HFF-Myc (cell line): ENCODE data around the gene CCSER1.

Source experiments
- DNase-seq: peaks from one replicate; pipeline ENCODE4 v3.0.0-alpha.2; 2011; ENCODE audit warnings: low read depth; ENCODE audit errors: extremely low read depth
- H3K4me3 ChIP-seq: replicated peaks from 2 replicates; pipeline ENCODE4 v1.5.1; 2011; ENCODE audit warnings: low read depth, mild to moderate bottlenecking, control low read depth, low read length
- TF ChIP-seq, protein P1 (sequence below): IDR thresholded peaks from 2 replicates; pipeline ENCODE4 v1.5.1; 2012; ENCODE audit warnings: mild to moderate bottlenecking, low read depth, low read length, control low read depth; ENCODE audit errors: missing control alignments

Gene CCSER1

DNA sequence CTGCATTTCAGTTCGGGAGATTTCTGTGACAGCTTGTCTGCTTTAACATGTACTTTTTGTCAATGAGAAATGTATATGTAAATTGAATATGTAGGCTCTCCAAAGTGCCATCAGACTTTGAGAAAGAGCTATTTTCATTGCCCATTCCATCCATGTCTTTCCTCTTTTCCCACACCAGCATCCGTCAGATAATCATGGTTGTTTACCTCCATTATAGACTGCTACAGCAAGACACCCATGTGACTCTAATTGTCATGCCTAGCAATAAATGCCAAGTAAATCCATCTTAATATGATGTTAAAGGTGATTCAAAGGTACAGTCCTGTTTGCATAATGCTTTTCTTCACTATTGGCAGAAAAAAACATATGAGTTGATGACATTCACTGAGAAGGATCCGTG lies 1157.3 kb downstream of the CCSER1 start:
- DNase-seq, result no peak
- TF ChIP-seq, protein P1, sequence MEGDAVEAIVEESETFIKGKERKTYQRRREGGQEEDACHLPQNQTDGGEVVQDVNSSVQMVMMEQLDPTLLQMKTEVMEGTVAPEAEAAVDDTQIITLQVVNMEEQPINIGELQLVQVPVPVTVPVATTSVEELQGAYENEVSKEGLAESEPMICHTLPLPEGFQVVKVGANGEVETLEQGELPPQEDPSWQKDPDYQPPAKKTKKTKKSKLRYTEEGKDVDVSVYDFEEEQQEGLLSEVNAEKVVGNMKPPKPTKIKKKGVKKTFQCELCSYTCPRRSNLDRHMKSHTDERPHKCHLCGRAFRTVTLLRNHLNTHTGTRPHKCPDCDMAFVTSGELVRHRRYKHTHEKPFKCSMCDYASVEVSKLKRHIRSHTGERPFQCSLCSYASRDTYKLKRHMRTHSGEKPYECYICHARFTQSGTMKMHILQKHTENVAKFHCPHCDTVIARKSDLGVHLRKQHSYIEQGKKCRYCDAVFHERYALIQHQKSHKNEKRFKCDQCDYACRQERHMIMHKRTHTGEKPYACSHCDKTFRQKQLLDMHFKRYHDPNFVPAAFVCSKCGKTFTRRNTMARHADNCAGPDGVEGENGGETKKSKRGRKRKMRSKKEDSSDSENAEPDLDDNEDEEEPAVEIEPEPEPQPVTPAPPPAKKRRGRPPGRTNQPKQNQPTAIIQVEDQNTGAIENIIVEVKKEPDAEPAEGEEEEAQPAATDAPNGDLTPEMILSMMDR, result no peak
- H3K4me3 ChIP-seq, result no peak overlapping the region

DNA sequence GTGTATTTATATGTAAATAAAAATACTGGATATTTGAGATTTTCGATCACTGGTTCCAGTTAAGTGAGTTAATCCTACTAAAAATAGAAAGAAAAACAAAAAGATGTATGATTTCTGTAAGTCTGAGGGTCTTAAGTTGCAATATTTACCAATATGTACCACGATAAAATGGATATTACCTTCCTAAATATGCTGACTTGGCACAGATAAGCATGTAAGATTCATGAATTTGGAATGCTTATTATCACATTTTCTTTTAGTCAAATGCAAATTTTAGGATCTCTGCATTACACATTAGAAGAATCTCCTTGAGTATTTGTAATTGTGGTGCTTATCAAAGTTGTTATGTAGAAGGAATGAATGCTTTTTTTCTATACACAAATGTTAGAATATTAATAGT lies 1158.3 kb downstream of the CCSER1 start:
- DNase-seq, result no peak
- TF ChIP-seq, protein P1, result no peak
- no peak overlapping the region for H3K4me3 ChIP-seq

DNA sequence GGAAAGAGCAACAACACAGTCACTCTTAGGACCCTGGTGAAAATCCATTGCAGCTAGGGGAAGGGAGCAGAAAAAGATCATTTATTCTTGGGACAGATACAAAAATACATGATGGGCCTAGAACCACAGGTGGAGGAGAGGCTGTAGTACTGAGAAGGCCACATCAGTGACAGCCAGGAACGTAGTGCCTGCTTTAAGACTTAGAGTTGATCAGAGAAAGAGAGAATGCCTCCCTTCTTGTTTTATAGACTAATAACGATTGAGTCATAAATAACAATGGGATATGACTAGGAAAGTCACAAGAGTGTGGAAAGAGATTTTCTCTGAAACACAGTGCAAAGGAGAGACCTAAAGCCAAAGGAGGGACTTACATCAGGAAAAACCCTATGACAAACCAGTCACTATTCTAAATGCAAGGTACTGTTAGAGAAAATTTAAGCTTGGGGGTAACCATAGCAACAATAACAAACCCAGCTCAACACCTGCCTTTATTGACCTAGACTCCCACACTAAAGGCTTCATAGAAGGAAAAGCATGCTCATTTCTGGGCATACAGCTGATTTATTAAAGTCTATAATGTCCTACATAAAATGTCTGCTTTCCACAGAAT lies 1161.6 kb downstream of the CCSER1 start:
- no peak overlapping the region for H3K4me3 ChIP-seq
- TF ChIP-seq, protein P1, result no peak
- DNase-seq, result no peak

DNA sequence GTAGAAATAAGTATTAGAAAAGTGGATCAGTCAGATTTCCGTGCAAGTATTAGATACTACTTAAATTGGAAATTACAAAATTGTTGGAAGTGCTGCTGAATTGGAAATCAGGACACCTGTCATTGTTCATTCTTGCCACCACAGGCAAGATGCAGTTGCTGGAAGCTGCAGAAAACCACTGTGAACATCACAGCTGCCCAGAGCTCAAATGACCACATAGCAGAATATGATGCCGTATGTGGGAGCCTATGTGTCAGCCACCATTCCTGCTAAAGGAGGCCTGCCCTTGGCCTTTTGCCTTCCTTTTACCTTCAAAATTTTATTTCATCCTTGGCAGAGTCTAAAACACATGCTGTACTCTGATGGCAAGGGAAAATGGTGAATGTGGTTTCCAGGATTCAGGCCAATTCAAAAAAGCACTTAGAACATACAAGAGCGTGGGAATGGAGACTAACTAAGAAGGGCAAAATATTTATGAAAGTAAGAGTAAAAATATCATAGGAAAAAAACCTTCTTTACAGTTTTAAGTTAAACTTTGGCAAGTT lies 1171.0 kb downstream of the CCSER1 start:
- TF ChIP-seq, protein P1, result no peak
- no peak for DNase-seq
- no peak overlapping the region for H3K4me3 ChIP-seq

DNA sequence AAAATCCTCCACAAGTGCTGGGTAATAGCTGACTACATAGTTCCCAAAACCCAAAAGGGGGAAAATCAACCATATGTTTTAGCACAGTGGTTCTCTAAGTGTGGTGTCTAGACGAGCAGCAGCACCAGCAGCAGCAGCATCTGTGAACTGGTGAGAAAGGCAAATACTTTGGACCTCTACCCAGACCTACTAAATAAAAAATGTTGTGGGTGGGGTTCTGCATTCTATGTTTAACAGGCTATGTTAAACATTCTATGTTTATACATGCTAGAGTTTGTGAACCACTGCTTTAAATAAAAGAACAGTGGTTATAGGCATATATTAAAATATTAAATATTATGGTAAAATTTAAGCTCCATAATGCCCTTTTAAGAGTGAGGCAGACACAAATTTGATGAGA lies 1171.6 kb downstream of the CCSER1 start:
- H3K4me3 ChIP-seq, result no peak overlapping the region
- TF ChIP-seq, protein P1, result no peak
- no peak for DNase-seq

DNA sequence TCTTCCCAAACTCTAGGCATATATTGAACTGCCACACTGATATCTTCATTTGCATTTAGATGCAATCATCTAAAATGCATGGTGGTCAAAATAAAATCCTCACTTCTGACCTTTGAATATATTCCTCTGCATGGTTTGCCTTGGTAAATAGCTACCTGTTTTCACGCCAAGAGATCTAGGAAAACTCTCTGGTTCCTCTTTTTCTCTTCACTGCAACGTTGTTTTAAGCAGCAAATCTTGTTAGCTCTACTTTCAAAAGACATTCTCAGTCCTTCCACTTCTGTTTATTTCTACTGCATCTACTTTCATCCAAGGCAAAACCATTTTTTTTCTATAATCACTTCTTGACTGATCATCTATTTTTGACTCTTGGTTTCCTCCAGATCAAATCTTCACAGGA lies 1174.9 kb downstream of the CCSER1 start:
- TF ChIP-seq, protein P1, result no peak
- DNase-seq, result no peak
- no peak overlapping the region for H3K4me3 ChIP-seq

DNA sequence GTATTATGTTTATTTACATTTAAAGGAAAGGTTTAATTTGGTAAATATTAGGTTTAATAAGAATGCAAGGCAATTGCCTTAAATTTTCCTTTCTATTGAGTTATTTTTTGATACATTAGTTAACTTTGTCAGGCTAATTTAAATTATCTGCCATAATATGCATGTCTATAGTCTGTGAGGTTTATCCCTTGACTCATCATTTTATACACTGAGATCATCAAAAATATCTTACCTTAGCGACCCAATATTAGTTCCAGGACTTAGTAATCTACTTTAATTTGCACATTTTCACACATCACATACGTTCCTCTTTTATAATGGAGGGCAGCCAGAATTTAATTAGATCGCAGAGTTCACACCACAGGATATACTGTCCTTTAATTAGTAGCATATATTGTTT lies 1177.1 kb downstream of the CCSER1 start:
- TF ChIP-seq, protein P1, result no peak
- no peak overlapping the region for H3K4me3 ChIP-seq
- DNase-seq, result no peak
